Measurements from ENCODE around the gene CAPN5. TPM values are rescaled to one million over a fixed set of nuclear protein-coding genes. Genes with fewer than 3 reads are reported as not detected.

Gene CAPN5
- total and polyA plus RNA-seq, 2 of the 13 experiments (the other 11 are each of a cell fraction or from before 2014, with no cell fraction given): 0.27 to 1.2 TPM

DNA sequence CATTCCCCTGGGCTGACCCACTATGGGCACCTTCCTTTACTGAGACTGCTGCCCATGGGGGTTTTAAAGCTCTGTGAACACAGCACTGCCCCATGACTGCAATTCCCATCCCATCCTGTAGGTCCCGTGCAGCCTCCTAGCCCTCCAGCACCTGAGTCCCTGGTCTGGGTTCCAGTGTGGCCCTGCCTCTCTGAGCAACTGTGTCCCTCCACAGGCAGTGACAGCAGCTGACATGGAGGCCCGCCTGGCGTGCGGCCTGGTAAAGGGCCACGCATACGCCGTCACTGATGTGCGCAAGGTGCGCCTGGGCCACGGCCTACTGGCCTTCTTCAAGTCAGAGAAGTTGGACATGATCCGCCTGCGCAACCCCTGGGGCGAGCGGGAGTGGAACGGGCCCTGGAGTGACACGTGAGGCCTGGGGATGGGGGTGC lies 48.4 kb downstream of the CAPN5 start (continued):
- TF ChIP-seq NFAT5 (CRISPR knock-in tag; IDR thresholded peaks at IDR 0.05) (no peak), ZNF780A (CRISPR knock-in tag; IDR thresholded peaks at IDR 0.05) (no peak), JDP2 (CRISPR knock-in tag; IDR thresholded peaks at IDR 0.05; ENCODE audit: borderline replicate concordance) (no peak), ZNF44 (CRISPR knock-in tag; IDR thresholded peaks at IDR 0.05) (no peak), SMAD9 (CRISPR knock-in tag; IDR thresholded peaks at IDR 0.05) (no peak), ZNF10 (CRISPR knock-in tag; IDR thresholded peaks at IDR 0.05; ENCODE audit: borderline replicate concordance, low read depth) (no peak), ZNF224 (CRISPR knock-in tag; IDR thresholded peaks at IDR 0.05) (no peak)

- Histone ChIP-seq H3K9ac (ENCODE audit: insufficient read depth, low read depth, low read length) (no peak overlapping the region), H3K79me2 (ENCODE audit: insufficient read depth, low read length) (no peaks in the 10 kb centered on the region), H3K36me3 (replicated peaks in 1 of 2; ENCODE audit: control insufficient read depth in 1 of 2, insufficient read depth in 2 of 2, low read length in 2 of 2) (no peaks in the 10 kb centered on the region), H3K4me1 (ENCODE audit: insufficient read depth, low read length) (peaks cover 10% of the 10 kb centered on the region), H2AFZ (ENCODE audit: low read length) (no peak overlapping the region), H3K9me3 (ENCODE audit: low read length) (no peaks in the 10 kb centered on the region), H3K27me3 (ENCODE audit: control insufficient read depth in 1 of 2, insufficient read depth in 2 of 2, low read length in 2 of 2) (peaks cover 0 to 4% of the 10 kb centered on the region in 2 experiments; a peak in 1 of 5 replicates), H3K27ac (ENCODE audit: extremely low read length, insufficient read depth, low read length) (no peak overlapping the region), H3K4me2 (ENCODE audit: low read depth, low read length) (no peak overlapping the region), H3K4me3 (replicated peaks in 1 of 3; ENCODE audit: insufficient read depth in 1 of 3, low read depth in 2 of 3, low read length in 3 of 3) (no peak overlapping the region), H4K20me1 (ENCODE audit: insufficient read depth, low read length) (no peaks in the 10 kb centered on the region)
- ATAC-seq (no peak), FAIRE-seq (no peak), DNase-seq (ENCODE audit: low spot score) (no peak)
- CTCF ChIA-PET (ENCODE audit: low intra/inter-chr PET ratio, low total read pairs): no interaction called here
- POLR2A ChIA-PET: interaction anchor here (0.6 kb wide), 1 partner anchor 40 kb away, joined by 3 read pairs; no protein-coding TSS in a partner anchor
- WGBS (ENCODE audit: low lambda C conversion rate): 44% methylated on average over 11 of the region's 15 CpGs
- BruUV-seq (replicated peaks): no TSS peak
- intact Hi-C loops (cut with micrococcal nuclease; ENCODE audit: unreplicated experiment) (no loop called here), in situ Hi-C loops (cut with HindIII; ENCODE audit: extremely low pct_ligation_motif_present, low pct_unique_long_range_greater_than_20kb) (no loop called here)
- TF ChIP-seq, protein P1, sequence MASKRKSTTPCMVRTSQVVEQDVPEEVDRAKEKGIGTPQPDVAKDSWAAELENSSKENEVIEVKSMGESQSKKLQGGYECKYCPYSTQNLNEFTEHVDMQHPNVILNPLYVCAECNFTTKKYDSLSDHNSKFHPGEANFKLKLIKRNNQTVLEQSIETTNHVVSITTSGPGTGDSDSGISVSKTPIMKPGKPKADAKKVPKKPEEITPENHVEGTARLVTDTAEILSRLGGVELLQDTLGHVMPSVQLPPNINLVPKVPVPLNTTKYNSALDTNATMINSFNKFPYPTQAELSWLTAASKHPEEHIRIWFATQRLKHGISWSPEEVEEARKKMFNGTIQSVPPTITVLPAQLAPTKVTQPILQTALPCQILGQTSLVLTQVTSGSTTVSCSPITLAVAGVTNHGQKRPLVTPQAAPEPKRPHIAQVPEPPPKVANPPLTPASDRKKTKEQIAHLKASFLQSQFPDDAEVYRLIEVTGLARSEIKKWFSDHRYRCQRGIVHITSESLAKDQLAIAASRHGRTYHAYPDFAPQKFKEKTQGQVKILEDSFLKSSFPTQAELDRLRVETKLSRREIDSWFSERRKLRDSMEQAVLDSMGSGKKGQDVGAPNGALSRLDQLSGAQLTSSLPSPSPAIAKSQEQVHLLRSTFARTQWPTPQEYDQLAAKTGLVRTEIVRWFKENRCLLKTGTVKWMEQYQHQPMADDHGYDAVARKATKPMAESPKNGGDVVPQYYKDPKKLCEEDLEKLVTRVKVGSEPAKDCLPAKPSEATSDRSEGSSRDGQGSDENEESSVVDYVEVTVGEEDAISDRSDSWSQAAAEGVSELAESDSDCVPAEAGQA (IDR thresholded peaks at IDR 0.05; ENCODE audit: low read depth): no peak
- TF ChIP-seq, protein P1 (CRISPR knock-in tag; IDR thresholded peaks at IDR 0.05; ENCODE audit: borderline replicate concordance): no peak
- TF ChIP-seq DPF2 (CRISPR knock-in tag; IDR thresholded peaks at IDR 0.05; ENCODE audit: borderline replicate concordance, low read depth) (no peak), POLR2G (IDR thresholded peaks at IDR 0.05; ENCODE audit: low read depth, low read length) (no peak)
Measured at GRCh38 chr11:77115956-77116355, 49.2 kb downstream of the CAPN5 start.

Data from HepG2 (cell line).